Measurements from ENCODE around the gene SCAF8.
A peak's percentile ranks its signal among the peaks of the same experiment; 100 is the strongest.

SCAF8 gene

GRCh38 chr6:154733183-154733625, at the start of gene SCAF8:
TSS of gene SCAF8 (plus strand) at chr6:154733416. CDS start at chr6:154733901, 485 bp downstream.
- Histone ChIP-seq H3K4me3 (ENCODE audit: low read length) (peak within 1 kb of the TSS; percentile 97), H3K9me3 (ENCODE audit: control insufficient read depth, insufficient read depth, low read length) (no peaks in the 10 kb centered on the region), H3K27ac (ENCODE audit: low read length) (no peak within 1 kb of the TSS), H3K27me3 (ENCODE audit: control insufficient read depth, insufficient read depth, low read length) (no peaks in the 10 kb centered on the region), H3K36me3 (ENCODE audit: control insufficient read depth, insufficient read depth, low read length) (0 out of 2 replicates have a peak, but pooled peaks cover 3% of the 10 kb centered on the region), H3K4me1 (ENCODE audit: control insufficient read depth, insufficient read depth, low read length) (0 out of 2 replicates have a peak, but pooled peaks cover 2% of the 10 kb centered on the region)
- peak; percentile 70 for DNase-seq (ENCODE audit: low read depth, low spot score)
- WGBS (ENCODE audit: insufficient coverage, insufficient read length): no CpG with 5 or more reads among the region's 61 CpGs

- Histone ChIP-seq H3K36me3 (ENCODE audit: control insufficient read depth, insufficient read depth, low read length) (no peaks in the 10 kb centered on the region), H3K27me3 (ENCODE audit: control insufficient read depth, insufficient read depth, low read length) (no peaks in the 10 kb centered on the region), H3K4me3 (ENCODE audit: low read length) (no peak overlapping the region), H3K27ac (ENCODE audit: low read length) (no peak overlapping the region), H3K4me1 (ENCODE audit: control insufficient read depth, insufficient read depth, low read length) (no peaks in the 10 kb centered on the region; the same call in 1 of the 2 replicates), H3K9me3 (ENCODE audit: control insufficient read depth, insufficient read depth, low read length) (no peaks in the 10 kb centered on the region)
- WGBS (ENCODE audit: insufficient coverage, insufficient read length): no CpG with 5 or more reads among the region's 4 CpGs
- no peak for DNase-seq (ENCODE audit: low read depth, low spot score)
Observed at GRCh38 chr6:154683756-154684523, 49.3 kb upstream of the SCAF8 start.

- no peaks in the 10 kb centered on the region for H3K36me3 ChIP-seq (ENCODE audit: control insufficient read depth, insufficient read depth, low read length)
- H3K27ac ChIP-seq (ENCODE audit: low read length): no peak overlapping the region
- no CpG with 5 or more reads among the region's 1 CpG for WGBS (ENCODE audit: insufficient coverage, insufficient read length)
- H3K4me1 ChIP-seq (ENCODE audit: control insufficient read depth, insufficient read depth, low read length): no peaks in the 10 kb centered on the region; the same call in 1 of the 2 replicates
- H3K9me3 ChIP-seq (ENCODE audit: control insufficient read depth, insufficient read depth, low read length): no peaks in the 10 kb centered on the region
- no peak for DNase-seq (ENCODE audit: low read depth, low spot score)
- H3K4me3 ChIP-seq (ENCODE audit: low read length): no peak overlapping the region
- no peaks in the 10 kb centered on the region for H3K27me3 ChIP-seq (ENCODE audit: control insufficient read depth, insufficient read depth, low read length)
Observed at GRCh38 chr6:154686162-154686561, 47.1 kb upstream of the SCAF8 start.

GRCh38 chr6:154689493-154690255, 43.5 kb upstream of the SCAF8 start:
- Histone ChIP-seq H3K27me3 (ENCODE audit: control insufficient read depth, insufficient read depth, low read length) (no peaks in the 10 kb centered on the region), H3K36me3 (ENCODE audit: control insufficient read depth, insufficient read depth, low read length) (no peaks in the 10 kb centered on the region), H3K4me1 (ENCODE audit: control insufficient read depth, insufficient read depth, low read length) (no peaks in the 10 kb centered on the region), H3K9me3 (ENCODE audit: control insufficient read depth, insufficient read depth, low read length) (no peaks in the 10 kb centered on the region), H3K4me3 (ENCODE audit: low read length) (no peak overlapping the region), H3K27ac (ENCODE audit: low read length) (no peak overlapping the region)
- DNase-seq (ENCODE audit: low read depth, low spot score): no peak
- WGBS (ENCODE audit: insufficient coverage, insufficient read length): no CpG with 5 or more reads among the region's 5 CpGs

- H3K27ac ChIP-seq (ENCODE audit: low read length): no peak overlapping the region
- WGBS (ENCODE audit: insufficient coverage, insufficient read length): no CpG with 5 or more reads among the region's 4 CpGs
- DNase-seq (ENCODE audit: low read depth, low spot score): no peak
- no peaks in the 10 kb centered on the region for H3K36me3 ChIP-seq (ENCODE audit: control insufficient read depth, insufficient read depth, low read length)
- no peaks in the 10 kb centered on the region for H3K9me3 ChIP-seq (ENCODE audit: control insufficient read depth, insufficient read depth, low read length)
- H3K27me3 ChIP-seq (ENCODE audit: control insufficient read depth, insufficient read depth, low read length): no peaks in the 10 kb centered on the region
- H3K4me3 ChIP-seq (ENCODE audit: low read length): no peak overlapping the region
- no peaks in the 10 kb centered on the region for H3K4me1 ChIP-seq (ENCODE audit: control insufficient read depth, insufficient read depth, low read length)
Observed at GRCh38 chr6:154690857-154691256, 42.4 kb upstream of the SCAF8 start.

GRCh38 chr6:154696661-154697060, 36.6 kb upstream of the SCAF8 start:
- DNase-seq (ENCODE audit: low read depth, low spot score): no peak
- H3K27me3 ChIP-seq (ENCODE audit: control insufficient read depth, insufficient read depth, low read length): no peaks in the 10 kb centered on the region
- no peaks in the 10 kb centered on the region for H3K4me1 ChIP-seq (ENCODE audit: control insufficient read depth, insufficient read depth, low read length)
- H3K36me3 ChIP-seq (ENCODE audit: control insufficient read depth, insufficient read depth, low read length): no peaks in the 10 kb centered on the region
- WGBS (ENCODE audit: insufficient coverage, insufficient read length): no CpG with 5 or more reads among the region's 1 CpG
- no peaks in the 10 kb centered on the region for H3K9me3 ChIP-seq (ENCODE audit: control insufficient read depth, insufficient read depth, low read length)
- H3K27ac ChIP-seq (ENCODE audit: low read length): no peak overlapping the region
- no peak overlapping the region for H3K4me3 ChIP-seq (ENCODE audit: low read length)

GRCh38 chr6:154703124-154703523, 30.1 kb upstream of the SCAF8 start:
- no peaks in the 10 kb centered on the region for H3K9me3 ChIP-seq (ENCODE audit: control insufficient read depth, insufficient read depth, low read length)
- WGBS (ENCODE audit: insufficient coverage, insufficient read length): no CpG with 5 or more reads among the region's 4 CpGs
- H3K4me1 ChIP-seq (ENCODE audit: control insufficient read depth, insufficient read depth, low read length): no peaks in the 10 kb centered on the region; the same call in 1 of the 2 replicates
- H3K36me3 ChIP-seq (ENCODE audit: control insufficient read depth, insufficient read depth, low read length): no peaks in the 10 kb centered on the region
- no peak overlapping the region for H3K27ac ChIP-seq (ENCODE audit: low read length)
- H3K27me3 ChIP-seq (ENCODE audit: control insufficient read depth, insufficient read depth, low read length): no peaks in the 10 kb centered on the region
- H3K4me3 ChIP-seq (ENCODE audit: low read length): no peak overlapping the region
- DNase-seq (ENCODE audit: low read depth, low spot score): no peak

GRCh38 chr6:154705471-154706113, 27.6 kb upstream of the SCAF8 start:
- DNase-seq (ENCODE audit: low read depth, low spot score): no peak
- Histone ChIP-seq H3K4me1 (ENCODE audit: control insufficient read depth, insufficient read depth, low read length) (no peaks in the 10 kb centered on the region; the same call in 1 of the 2 replicates), H3K27me3 (ENCODE audit: control insufficient read depth, insufficient read depth, low read length) (no peaks in the 10 kb centered on the region), H3K4me3 (ENCODE audit: low read length) (no peak overlapping the region), H3K36me3 (ENCODE audit: control insufficient read depth, insufficient read depth, low read length) (no peaks in the 10 kb centered on the region), H3K9me3 (ENCODE audit: control insufficient read depth, insufficient read depth, low read length) (no peaks in the 10 kb centered on the region), H3K27ac (ENCODE audit: low read length) (no peak overlapping the region)
- WGBS (ENCODE audit: insufficient coverage, insufficient read length): no CpG with 5 or more reads among the region's 8 CpGs

GRCh38 chr6:154706389-154706788, 26.8 kb upstream of the SCAF8 start:
- DNase-seq (ENCODE audit: low read depth, low spot score): no peak
- Histone ChIP-seq H3K36me3 (ENCODE audit: control insufficient read depth, insufficient read depth, low read length) (no peaks in the 10 kb centered on the region), H3K27me3 (ENCODE audit: control insufficient read depth, insufficient read depth, low read length) (no peaks in the 10 kb centered on the region), H3K4me3 (ENCODE audit: low read length) (no peak overlapping the region), H3K9me3 (ENCODE audit: control insufficient read depth, insufficient read depth, low read length) (no peaks in the 10 kb centered on the region), H3K4me1 (ENCODE audit: control insufficient read depth, insufficient read depth, low read length) (no peaks in the 10 kb centered on the region; the same call in 1 of the 2 replicates), H3K27ac (ENCODE audit: low read length) (no peak overlapping the region)
- no CpG with 5 or more reads among the region's 2 CpGs for WGBS (ENCODE audit: insufficient coverage, insufficient read length)

- no peaks in the 10 kb centered on the region for H3K9me3 ChIP-seq (ENCODE audit: control insufficient read depth, insufficient read depth, low read length)
- H3K36me3 ChIP-seq (ENCODE audit: control insufficient read depth, insufficient read depth, low read length): no peaks in the 10 kb centered on the region
- no peaks in the 10 kb centered on the region for H3K27me3 ChIP-seq (ENCODE audit: control insufficient read depth, insufficient read depth, low read length)
- no peak overlapping the region for H3K27ac ChIP-seq (ENCODE audit: low read length)
- H3K4me1 ChIP-seq (ENCODE audit: control insufficient read depth, insufficient read depth, low read length): no peaks in the 10 kb centered on the region
- WGBS (ENCODE audit: insufficient coverage, insufficient read length): no CpG with 5 or more reads among the region's 3 CpGs
- no peak overlapping the region for H3K4me3 ChIP-seq (ENCODE audit: low read length)
- no peak for DNase-seq (ENCODE audit: low read depth, low spot score)
Observed at GRCh38 chr6:154709621-154710020, 23.6 kb upstream of the SCAF8 start.
